H9 (cell line): ENCODE results near the gene ARMC9. TPM values are rescaled to one million over a fixed set of nuclear protein-coding genes. Genes with fewer than 3 reads are reported as not detected.

ENCODE experiments used
- DNase-seq: peaks from one replicate; pipeline ENCODE4 v3.0.0-alpha.2; 2017
- H2AFZ ChIP-seq: one replicate; pipeline ENCODE4 v1.6.1; 2013; ENCODE audit warnings: mild to moderate bottlenecking, low read length, control low read depth, moderate library complexity
- H2AK5ac ChIP-seq: 2 replicates; pipeline ENCODE4 v1.6.1; 2013; ENCODE audit warnings: low read length, control low read depth, mixed read lengths; ENCODE audit not compliant: insufficient read length
- H2BK120ac ChIP-seq: one replicate; pipeline ENCODE4 v1.6.1; 2013; ENCODE audit warnings: low read depth, mild to moderate bottlenecking, low read length, control low read depth, inconsistent platforms; ENCODE audit not compliant: poor library complexity, severe bottlenecking
- H2BK12ac ChIP-seq: 2 replicates; pipeline ENCODE4 v1.6.1; 2013; ENCODE audit warnings: low read length, control low read depth, mixed read lengths, low read depth; ENCODE audit not compliant: insufficient read length
- H2BK15ac ChIP-seq: 2 replicates; pipeline ENCODE4 v1.6.1; 2013; ENCODE audit warnings: low read depth, low read length, control low read depth
- H2BK20ac ChIP-seq: one replicate; pipeline ENCODE4 v1.6.1; 2013; ENCODE audit warnings: low read depth, mild to moderate bottlenecking, low read length, control low read depth, inconsistent platforms; ENCODE audit not compliant: poor library complexity, severe bottlenecking
- H2BK5ac ChIP-seq: 2 replicates; pipeline ENCODE4 v1.6.1; 2013; ENCODE audit warnings: low read length, control low read depth, mixed read lengths; ENCODE audit not compliant: insufficient read length
- H3K14ac ChIP-seq: 2 replicates; pipeline ENCODE4 v1.6.1; 2013; ENCODE audit warnings: low read length, control low read depth; ENCODE audit not compliant: insufficient read depth
- H3K18ac ChIP-seq: 2 replicates; pipeline ENCODE4 v1.6.1; 2013; ENCODE audit warnings: low read depth, mild to moderate bottlenecking, mixed read lengths, low read length, control low read depth; ENCODE audit not compliant: insufficient read length
- H3K23ac ChIP-seq: 2 replicates; pipeline ENCODE4 v1.6.1; 2013; ENCODE audit warnings: low read length, control low read depth, mixed read lengths, low read depth; ENCODE audit not compliant: insufficient read length
- H3K23me2 ChIP-seq: 2 replicates; pipeline ENCODE4 v1.6.1; 2013; ENCODE audit warnings: low read depth, mild to moderate bottlenecking, mixed read lengths, low read length, control low read depth; ENCODE audit not compliant: insufficient read length, poor library complexity, severe bottlenecking
- H3K27ac ChIP-seq: 2 replicates; pipeline ENCODE4 v1.5.1; 2013; ENCODE audit warnings: low read length, control low read depth, mixed read lengths, low read depth; ENCODE audit not compliant: insufficient read length
- H3K27me3 ChIP-seq: 2 replicates; pipeline ENCODE4 v1.6.1; 2013; ENCODE audit warnings: low read length, control low read depth, inconsistent platforms; ENCODE audit not compliant: insufficient read depth
- H3K4ac ChIP-seq: 2 replicates; pipeline ENCODE4 v1.6.1; 2013; ENCODE audit warnings: low read depth, mild to moderate bottlenecking, control low read depth, inconsistent platforms, low read length, moderate library complexity
- H3K4me1 ChIP-seq: 2 replicates; pipeline ENCODE4 v1.6.1; 2013; ENCODE audit warnings: low read length, control low read depth, inconsistent platforms; ENCODE audit not compliant: insufficient read depth
- H3K4me2 ChIP-seq: 2 replicates; pipeline ENCODE4 v1.6.1; 2013; ENCODE audit warnings: low read length, control low read depth, mixed read lengths; ENCODE audit not compliant: insufficient read length, insufficient read depth
- H3K56ac ChIP-seq: 2 replicates; pipeline ENCODE4 v1.6.1; 2013; ENCODE audit warnings: low read depth, mild to moderate bottlenecking, mixed read lengths, low read length, control low read depth; ENCODE audit not compliant: insufficient read length
- H3K79me1 ChIP-seq: 2 replicates; pipeline ENCODE4 v1.6.1; 2013; ENCODE audit warnings: low read depth, mild to moderate bottlenecking, moderate library complexity, low read length, control low read depth, inconsistent platforms; ENCODE audit not compliant: insufficient read depth, poor library complexity, severe bottlenecking
- H3K79me2 ChIP-seq: 2 replicates; pipeline ENCODE4 v1.6.1; 2013; ENCODE audit warnings: low read length, control low read depth, inconsistent platforms; ENCODE audit not compliant: insufficient read depth
- H3K9ac ChIP-seq: 2 replicates; pipeline ENCODE4 v1.6.1; 2013; ENCODE audit warnings: low read length, control low read depth, mixed read lengths; ENCODE audit not compliant: insufficient read length; ENCODE audit errors: extremely low read depth
- H3K9me3 ChIP-seq: one replicate; pipeline ENCODE4 v1.6.1; 2013; ENCODE audit warnings: low read depth, low read length, inconsistent platforms; ENCODE audit not compliant: control insufficient read depth
- H3T11ph ChIP-seq: one replicate; pipeline ENCODE4 v1.6.1; 2013; ENCODE audit warnings: mild to moderate bottlenecking, low read length, control low read depth, inconsistent platforms
- H4K20me1 ChIP-seq: one replicate; pipeline ENCODE4 v1.6.1; 2013; ENCODE audit not compliant: control insufficient read depth, insufficient read length, insufficient read depth
- H4K5ac ChIP-seq: 2 replicates; pipeline ENCODE4 v1.6.1; 2013; ENCODE audit warnings: low read depth, mild to moderate bottlenecking, mixed read lengths, low read length, control low read depth; ENCODE audit not compliant: insufficient read length
- H4K8ac ChIP-seq: replicated peaks from 2 replicates; pipeline ENCODE4 v1.6.1; 2013; ENCODE audit warnings: low read length, control low read depth, mixed read lengths, low read depth; ENCODE audit not compliant: insufficient read length
- H4K91ac ChIP-seq: 2 replicates; pipeline ENCODE4 v1.6.1; 2013; ENCODE audit warnings: low read depth, mild to moderate bottlenecking, moderate library complexity, mixed read lengths, low read length, control low read depth; ENCODE audit not compliant: insufficient read length
- H3K27ac Mint-ChIP-seq, 3 experiments: 2 replicates in 2 of 3; 3 replicates in 1 of 3; pipeline ENCODE4 v1.8.0; 2020 to 2021; ENCODE audit warnings: mixed read lengths in 3 of 3, mild to moderate bottlenecking in 1 of 3, moderate library complexity in 1 of 3
- H3K27me3 Mint-ChIP-seq: 2 replicates; pipeline ENCODE4 v1.8.0; 2021; ENCODE audit warnings: low read depth, mild to moderate bottlenecking, moderate library complexity, mixed read lengths
- H3K36me3 Mint-ChIP-seq, 3 experiments: 2 replicates in 2 of 3; 3 replicates in 1 of 3; pipeline ENCODE4 v1.8.0; 2020 to 2021; ENCODE audit warnings: low read depth in 3 of 3, mixed read lengths in 3 of 3; ENCODE audit not compliant: insufficient read depth in 1 of 3
- H3K4me1 Mint-ChIP-seq, 2 experiments: 2 replicates each; pipeline ENCODE4 v1.8.0; 2020; ENCODE audit warnings: mixed read lengths in 2 of 2
- H3K4me3 Mint-ChIP-seq, 2 experiments: 2 replicates in 1 of 2; 3 replicates in 1 of 2; pipeline ENCODE4 v1.8.0; 2020 to 2021; ENCODE audit warnings: mild to moderate bottlenecking in 2 of 2, mixed read lengths in 2 of 2, moderate library complexity in 1 of 2
- H3K9me3 Mint-ChIP-seq, 2 experiments: 2 replicates in 1 of 2; 3 replicates in 1 of 2; pipeline ENCODE4 v1.8.0; 2020; ENCODE audit warnings: mild to moderate bottlenecking in 2 of 2, mixed read lengths in 2 of 2, moderate library complexity in 1 of 2
- WGBS: extraction: QIAGEN DNeasy Blood & Tissue Kit; methylation state at CpG from one replicate; pipeline ENCODE4 v1.1.7; 2013; ENCODE audit warnings: missing lambda C conversion rate, low lambda C conversion rate, mixed read lengths; ENCODE audit not compliant: insufficient read length; ENCODE audit errors: extremely low coverage; 5-methylcytosine and 5-hydroxymethylcytosine counted together
- total RNA-seq: library from RNA; stranded (reverse); gene quantifications from 2 replicates; pipeline ENCODE4 v1.2.1, GENCODE V29; 2021
- TF ChIP-seq, protein P1 (sequence below): fragments of 200-600 bp; sonication (generic); conservative IDR thresholded peaks from 3 replicates; pipeline ENCODE4 v1.8.0; 2021; ENCODE audit warnings: antibody characterized with exemption, mild to moderate bottlenecking

The ARMC9 gene
- total RNA-seq, 1 experiment from 2014 or later, result 37.6 TPM

DNA sequence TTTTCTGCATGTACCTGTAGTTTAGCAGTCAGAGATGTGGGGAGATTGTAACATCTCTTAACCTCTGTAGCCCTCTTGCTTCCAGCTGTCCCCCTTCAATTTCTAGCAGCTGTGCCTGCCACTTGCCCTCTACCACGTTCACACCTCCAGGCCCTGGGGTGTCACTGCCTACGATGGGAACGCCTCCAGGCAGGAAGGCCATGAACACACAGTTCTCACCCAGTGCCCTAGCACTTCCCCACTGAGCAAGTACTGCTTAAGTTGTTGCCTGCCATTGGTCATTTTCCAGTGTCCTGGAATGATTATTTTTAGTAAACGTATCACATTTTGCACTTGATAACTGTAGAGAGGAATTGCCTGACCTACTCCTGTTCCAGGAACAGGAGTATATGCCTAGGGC lies 120.0 kb downstream of the ARMC9 start:
- Histone ChIP-seq H3K4me1 (no peaks in the 10 kb centered on the region), H3K27ac (no peak overlapping the region), H3K27me3 (no peaks in the 10 kb centered on the region), H2BK120ac (no peak overlapping the region), H3K4me2 (no peak overlapping the region), H4K20me1 (no peaks in the 10 kb centered on the region), H2BK20ac (no peak overlapping the region), H2BK15ac (no peak overlapping the region), H4K91ac (no peak overlapping the region), H3K56ac (no peak overlapping the region), H3K9ac (no peak overlapping the region), H2AFZ (no peak overlapping the region), H3K14ac (no peak overlapping the region), H3K23me2 (no peaks in the 10 kb centered on the region), H2BK12ac (no peak overlapping the region), H2AK5ac (no peak overlapping the region), H3K23ac (no peak overlapping the region), H3K9me3 (no peaks in the 10 kb centered on the region), H2BK5ac (no peak overlapping the region), H4K8ac (no peak overlapping the region), H3K79me1 (no peaks in the 10 kb centered on the region), H3K18ac (no peak overlapping the region), H3K79me2 (no peaks in the 10 kb centered on the region), H3K4ac (no peak overlapping the region), H3T11ph (no peak overlapping the region), H4K5ac (no peak overlapping the region)
- H3K27me3 Mint-ChIP-seq, result no peaks in the 10 kb centered on the region
- H3K4me3 Mint-ChIP-seq, result no peak overlapping the region
- no CpG with 5 or more reads among the region's 4 CpGs for WGBS
- H3K36me3 Mint-ChIP-seq, result peaks cover 0 to 16% (median 5%) of the 10 kb centered on the region in 3 experiments; a peak in 3 of 7 replicates
- DNase-seq, result no peak
- peaks cover 7 to 10% of the 10 kb centered on the region in 2 experiments for H3K4me1 Mint-ChIP-seq
- TF ChIP-seq, protein P1, sequence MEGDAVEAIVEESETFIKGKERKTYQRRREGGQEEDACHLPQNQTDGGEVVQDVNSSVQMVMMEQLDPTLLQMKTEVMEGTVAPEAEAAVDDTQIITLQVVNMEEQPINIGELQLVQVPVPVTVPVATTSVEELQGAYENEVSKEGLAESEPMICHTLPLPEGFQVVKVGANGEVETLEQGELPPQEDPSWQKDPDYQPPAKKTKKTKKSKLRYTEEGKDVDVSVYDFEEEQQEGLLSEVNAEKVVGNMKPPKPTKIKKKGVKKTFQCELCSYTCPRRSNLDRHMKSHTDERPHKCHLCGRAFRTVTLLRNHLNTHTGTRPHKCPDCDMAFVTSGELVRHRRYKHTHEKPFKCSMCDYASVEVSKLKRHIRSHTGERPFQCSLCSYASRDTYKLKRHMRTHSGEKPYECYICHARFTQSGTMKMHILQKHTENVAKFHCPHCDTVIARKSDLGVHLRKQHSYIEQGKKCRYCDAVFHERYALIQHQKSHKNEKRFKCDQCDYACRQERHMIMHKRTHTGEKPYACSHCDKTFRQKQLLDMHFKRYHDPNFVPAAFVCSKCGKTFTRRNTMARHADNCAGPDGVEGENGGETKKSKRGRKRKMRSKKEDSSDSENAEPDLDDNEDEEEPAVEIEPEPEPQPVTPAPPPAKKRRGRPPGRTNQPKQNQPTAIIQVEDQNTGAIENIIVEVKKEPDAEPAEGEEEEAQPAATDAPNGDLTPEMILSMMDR, result no peak
- H3K9me3 Mint-ChIP-seq, result peaks cover 2 to 3% of the 10 kb centered on the region in 2 experiments; a peak in 2 of 5 replicates
- peak overlapping the region in 1 of 3 experiments; percentile 55; a peak in 1 of 7 replicates for H3K27ac Mint-ChIP-seq
